ENCODE results near the gene FUT2.

The FUT2 gene

GRCh38 chr19:48741129-48741999, 45.6 kb downstream of the FUT2 start:
- intact Hi-C loops (cut with DNase I), result no loop called here
- peak in 1 of 42 donors; percentile 53 for DNase-seq

- DNase-seq, result no peak
- intact Hi-C loops (cut with DNase I), result no loop called here
Measured at GRCh38 chr19:48742096-48742495, 46.3 kb downstream of the FUT2 start.

- intact Hi-C loops (cut with DNase I), result no loop called here
- peak; percentile 57 to 93 (median 78) for DNase-seq
Measured at GRCh38 chr19:48745208-48745995, 49.6 kb downstream of the FUT2 start.

- intact Hi-C loops (cut with DNase I), result no loop called here
- DNase-seq, result no peak
Measured at GRCh38 chr19:48746110-48746509, 50.3 kb downstream of the FUT2 start.

GRCh38 chr19:48746738-48747575, 51.2 kb downstream of the FUT2 start, which contains the start of gene IZUMO1:
IZUMO1 (minus strand) TSS chr19:48746909; CDS start chr19:48745859, 1,050 bp downstream.
- peak; percentile 65 to 92 (median 81) for DNase-seq
- intact Hi-C loops (cut with DNase I), result no loop called here

- intact Hi-C loops (cut with DNase I), result no loop called here
- no peak for DNase-seq
Measured at GRCh38 chr19:48749571-48750198, 53.9 kb downstream of the FUT2 start.

GRCh38 chr19:48750351-48750750, 54.6 kb downstream of the FUT2 start:
- intact Hi-C loops (cut with DNase I), result no loop called here
- DNase-seq, result no peak

- intact Hi-C loops (cut with DNase I), result no loop called here
Measured at GRCh38 chr19:48750771-48751504, 55.2 kb downstream of the FUT2 start.

GRCh38 chr19:48751845-48752495, 56.2 kb downstream of the FUT2 start:
- no peak for DNase-seq
- intact Hi-C loops (cut with DNase I), result no loop called here

More at GRCh38 chr19:48750771-48751504, 55.2 kb downstream of the FUT2 start:
- DNase-seq, result no peak

- intact Hi-C loops (cut with DNase I), result no loop called here
- DNase-seq, result no peak
Measured at GRCh38 chr19:48752496-48753365, 57.0 kb downstream of the FUT2 start, which contains the start of gene FUT1. FUT1 (minus strand) TSS chr19:48752641; CDS start chr19:48751281, 1,360 bp downstream.

- intact Hi-C loops (cut with DNase I), result no loop called here
- no peak for DNase-seq
Measured at GRCh38 chr19:48755084-48755641, 59.4 kb downstream of the FUT2 start, which contains the start of gene FGF21. FGF21 (plus strand) TSS chr19:48755524; CDS start chr19:48756237, 713 bp downstream.

All from head of caudate nucleus (tissue), 42 donors.